ENCODE results near the gene TTC12.

TTC12 gene, protein sequence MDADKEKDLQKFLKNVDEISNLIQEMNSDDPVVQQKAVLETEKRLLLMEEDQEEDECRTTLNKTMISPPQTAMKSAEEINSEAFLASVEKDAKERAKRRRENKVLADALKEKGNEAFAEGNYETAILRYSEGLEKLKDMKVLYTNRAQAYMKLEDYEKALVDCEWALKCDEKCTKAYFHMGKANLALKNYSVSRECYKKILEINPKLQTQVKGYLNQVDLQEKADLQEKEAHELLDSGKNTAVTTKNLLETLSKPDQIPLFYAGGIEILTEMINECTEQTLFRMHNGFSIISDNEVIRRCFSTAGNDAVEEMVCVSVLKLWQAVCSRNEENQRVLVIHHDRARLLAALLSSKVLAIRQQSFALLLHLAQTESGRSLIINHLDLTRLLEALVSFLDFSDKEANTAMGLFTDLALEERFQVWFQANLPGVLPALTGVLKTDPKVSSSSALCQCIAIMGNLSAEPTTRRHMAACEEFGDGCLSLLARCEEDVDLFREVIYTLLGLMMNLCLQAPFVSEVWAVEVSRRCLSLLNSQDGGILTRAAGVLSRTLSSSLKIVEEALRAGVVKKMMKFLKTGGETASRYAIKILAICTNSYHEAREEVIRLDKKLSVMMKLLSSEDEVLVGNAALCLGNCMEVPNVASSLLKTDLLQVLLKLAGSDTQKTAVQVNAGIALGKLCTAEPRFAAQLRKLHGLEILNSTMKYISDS

DNA sequence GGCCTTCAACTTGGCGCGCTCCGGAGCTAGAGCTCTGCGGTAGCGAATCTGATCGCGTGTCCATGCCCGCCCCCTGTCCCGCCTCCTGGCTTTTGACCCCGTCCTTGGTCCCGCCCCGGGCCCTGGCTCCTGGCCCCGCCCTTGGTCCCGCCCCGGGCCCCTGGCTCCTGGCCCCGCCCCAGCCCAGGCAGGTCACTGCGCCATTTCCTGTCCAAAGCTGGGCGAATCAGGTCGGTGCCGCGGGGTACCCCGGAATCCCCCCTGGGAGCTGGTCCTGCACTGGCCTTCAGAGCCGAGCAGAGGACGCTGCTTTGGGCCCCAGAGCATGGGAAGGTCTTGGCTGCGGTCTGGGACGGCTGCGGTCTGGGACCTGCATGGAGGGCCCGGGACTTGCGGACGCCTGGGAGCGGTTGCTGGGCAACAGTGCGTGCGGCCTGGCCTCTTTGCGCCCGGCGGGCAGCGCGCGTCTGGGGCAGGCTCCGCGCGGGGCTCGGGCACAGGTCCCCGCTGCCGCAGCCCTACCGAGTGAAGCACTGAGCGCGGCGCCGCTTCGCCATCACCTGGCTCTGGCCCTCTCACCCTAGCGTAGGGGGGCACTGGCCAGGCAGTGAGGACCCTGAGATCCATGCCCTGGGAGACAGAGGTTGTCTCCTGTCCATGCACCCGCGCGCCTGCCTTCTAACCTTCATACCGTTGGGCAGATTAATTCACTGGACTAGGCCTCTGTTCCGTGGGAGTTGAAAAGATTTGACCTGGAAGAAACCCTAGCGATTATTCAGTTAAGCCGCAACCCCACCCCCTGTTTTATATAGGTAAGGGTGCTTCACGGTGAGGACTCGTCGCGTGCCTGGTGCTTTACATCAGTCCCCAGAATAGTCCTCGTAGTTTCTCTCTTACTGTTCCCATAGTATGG, at the start of gene TTC12:
TSS of gene TTC12 (plus strand) at position 195 of the 913 bp plus-strand sequence. CDS start 1,675 bp downstream, outside the sequence.
- peak; percentile 70 for DNase-seq

DNA sequence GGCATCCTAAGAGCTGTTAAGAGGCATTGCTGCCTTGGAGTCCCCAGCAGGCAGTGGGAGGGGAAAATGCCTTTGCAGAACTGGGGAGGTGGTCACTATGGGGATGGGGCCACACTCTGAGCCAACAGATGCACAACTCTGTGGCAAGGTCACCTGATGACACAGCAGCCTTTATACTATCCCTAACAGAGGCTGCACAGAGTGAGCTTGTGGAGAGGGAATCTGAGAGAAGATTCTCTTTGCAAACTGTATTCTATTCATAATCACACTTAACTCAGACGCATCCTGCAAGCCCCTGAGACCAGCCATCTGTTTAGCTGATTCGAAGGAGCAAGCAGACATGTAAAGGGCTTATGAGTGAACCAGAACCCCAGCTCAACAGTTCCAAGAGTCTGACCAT, 49.0 kb upstream of the TTC12 start:
- no peak for DNase-seq

DNA sequence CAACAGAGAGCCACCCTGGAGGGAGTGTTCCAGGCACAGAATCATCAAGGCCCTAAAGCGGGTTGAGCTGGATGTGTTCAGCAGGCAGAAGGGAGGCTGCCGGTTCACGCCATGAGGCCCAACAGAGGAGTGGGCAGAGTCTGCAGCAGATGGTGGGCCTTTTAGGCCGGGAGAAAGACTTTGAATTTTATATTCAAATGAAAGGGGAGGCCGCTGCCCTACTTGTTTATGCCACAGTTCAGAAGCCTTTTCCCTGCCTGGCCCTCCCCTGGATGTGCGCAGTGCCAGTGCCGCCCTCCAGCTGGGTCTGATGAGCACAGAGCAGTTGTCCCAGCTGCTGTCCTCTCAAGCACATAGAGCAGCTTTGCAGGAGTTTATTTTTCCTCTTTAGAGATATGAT, 46.9 kb upstream of the TTC12 start:
- no peak for DNase-seq

DNA sequence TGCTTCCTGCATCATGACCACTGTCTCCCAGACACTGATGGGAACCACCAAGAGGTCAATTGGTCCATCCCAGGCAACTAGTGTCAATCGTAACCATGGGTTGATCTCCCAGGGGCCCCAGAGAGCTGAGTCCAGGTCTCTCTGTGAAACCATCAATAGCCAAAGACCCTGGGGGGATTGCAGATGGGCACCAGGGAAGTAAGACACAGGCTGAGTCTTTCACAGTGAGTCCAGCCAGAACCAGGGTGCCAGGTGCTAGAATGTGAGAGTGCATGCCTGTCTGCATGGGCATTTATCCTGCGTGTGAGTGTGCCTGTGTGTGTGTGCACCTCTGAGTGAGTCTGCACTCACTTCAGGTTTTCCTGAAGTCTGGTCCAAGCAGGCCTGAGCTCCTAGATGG, 45.3 kb upstream of the TTC12 start:
- no peak for DNase-seq

DNA sequence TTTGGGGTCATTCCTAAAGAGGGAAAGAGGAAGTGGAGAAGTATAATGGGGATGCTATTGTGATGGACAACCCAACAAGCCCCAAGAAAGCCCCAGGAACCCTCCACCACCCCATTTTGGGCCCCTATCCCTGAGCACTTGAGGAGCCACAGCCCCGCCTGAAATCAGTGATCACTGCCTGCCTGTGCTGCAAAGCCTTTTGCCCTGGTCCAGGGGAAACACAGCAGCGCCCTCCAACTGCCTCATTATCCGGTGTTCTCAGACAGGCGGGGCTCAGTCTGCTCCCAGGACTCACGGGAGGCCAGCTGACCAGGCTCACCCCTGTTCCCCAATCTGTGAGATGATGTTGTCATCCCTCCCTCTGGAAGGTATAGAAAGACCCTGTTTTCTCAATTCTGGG, 44.7 kb upstream of the TTC12 start:
- DNase-seq: no peak

DNA sequence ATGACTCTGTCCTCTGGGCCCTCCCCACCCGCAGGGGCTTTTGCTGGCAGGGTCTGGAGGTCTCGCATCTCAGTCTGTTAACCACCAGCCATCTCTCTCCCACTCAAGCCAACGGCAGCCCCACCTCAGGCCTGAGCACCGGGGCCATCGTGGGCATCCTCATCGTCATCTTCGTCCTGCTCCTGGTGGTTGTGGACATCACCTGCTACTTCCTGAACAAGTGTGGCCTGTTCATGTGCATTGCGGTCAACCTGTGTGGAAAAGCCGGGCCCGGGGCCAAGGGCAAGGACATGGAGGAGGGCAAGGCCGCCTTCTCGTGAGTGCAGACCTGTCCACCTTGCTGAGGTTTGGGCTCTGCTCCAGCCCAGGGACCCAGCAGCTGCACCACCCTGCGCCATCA, 44.3 kb upstream of the TTC12 start:
- no peak for DNase-seq

DNA sequence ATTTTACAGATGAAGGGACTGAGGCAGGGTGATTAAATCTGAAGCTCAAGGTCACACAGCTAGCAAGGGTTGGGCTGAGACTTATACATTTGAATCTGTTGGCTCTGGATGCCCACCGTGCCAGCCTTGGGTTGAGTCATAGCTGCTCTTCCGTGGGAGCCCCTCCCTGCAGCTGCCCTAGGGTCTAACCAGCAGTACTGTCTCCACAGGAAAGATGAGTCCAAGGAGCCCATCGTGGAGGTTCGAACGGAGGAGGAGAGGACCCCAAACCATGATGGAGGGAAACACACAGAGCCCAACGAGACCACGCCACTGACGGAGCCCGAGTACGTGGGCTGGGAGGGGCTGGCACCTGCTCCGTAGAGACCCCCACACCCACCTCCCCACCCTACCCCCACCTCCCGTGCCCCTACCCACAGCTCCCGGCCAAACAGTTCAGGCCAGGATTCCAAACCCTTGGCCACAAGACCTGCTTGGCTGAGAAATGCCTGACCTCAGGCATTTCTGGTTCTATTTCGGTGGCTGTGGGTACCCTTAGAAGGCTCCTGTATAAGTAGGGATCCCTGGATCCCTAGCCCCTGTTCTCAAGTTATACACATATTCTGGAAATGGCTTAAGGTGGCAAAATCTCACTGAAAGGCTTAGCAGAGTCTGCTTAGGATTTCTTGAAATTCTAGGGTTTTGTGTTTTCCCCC, 42.7 kb upstream of the TTC12 start:
- no peak for DNase-seq

DNA sequence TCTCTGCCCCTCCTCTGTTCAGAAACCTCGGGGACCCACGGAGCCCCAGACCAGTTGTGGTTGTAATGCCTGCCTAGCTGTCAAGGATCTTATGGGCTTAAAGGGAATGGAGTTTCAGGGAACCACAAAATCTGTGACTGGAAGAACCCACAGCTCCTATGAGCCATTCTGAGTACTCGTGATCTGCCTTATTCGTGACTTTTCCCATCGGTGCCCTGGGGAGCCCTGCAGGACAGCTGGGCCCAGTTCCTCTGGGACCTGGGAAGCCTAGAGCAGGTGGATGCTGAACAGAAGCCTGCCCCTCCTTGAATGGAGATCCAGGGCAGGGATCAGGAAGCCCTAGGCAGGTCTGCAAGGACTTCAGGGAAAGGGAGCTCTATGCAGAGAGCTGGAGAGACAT, 42.1 kb upstream of the TTC12 start:
- no peak for DNase-seq

DNA sequence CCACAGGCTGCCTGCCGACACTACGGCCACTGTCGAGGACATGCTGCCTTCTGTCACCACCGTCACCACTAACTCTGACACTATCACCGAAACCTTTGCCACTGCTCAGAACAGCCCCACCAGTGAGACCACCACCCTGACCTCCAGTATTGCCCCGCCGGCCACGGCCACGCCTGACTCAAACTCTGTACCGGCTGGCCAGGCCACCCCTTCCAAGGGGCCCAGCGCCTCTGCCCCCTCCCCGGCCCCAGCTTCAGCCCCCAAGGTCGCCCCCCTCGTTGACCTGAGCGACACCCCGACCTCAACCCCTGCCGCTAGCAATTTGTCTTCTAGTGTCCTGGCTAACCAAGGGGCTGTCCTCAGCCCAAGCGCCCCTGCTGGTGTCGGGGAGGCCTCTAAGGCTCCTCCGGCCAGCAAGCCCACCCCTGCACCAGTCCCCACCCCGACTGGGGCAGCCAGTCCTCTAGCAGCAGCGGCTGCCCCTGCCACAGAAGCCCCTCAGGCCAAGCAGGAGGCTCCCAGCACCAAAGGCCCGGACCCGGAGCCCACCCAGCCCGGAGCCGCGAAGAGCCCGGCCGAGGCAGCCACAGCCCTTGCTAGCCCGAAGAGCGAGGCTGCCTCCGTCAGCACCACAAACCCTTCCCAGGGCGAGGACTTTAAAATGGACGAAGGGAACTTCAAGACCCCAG, 41.3 kb upstream of the TTC12 start:
- no peak for DNase-seq

DNA sequence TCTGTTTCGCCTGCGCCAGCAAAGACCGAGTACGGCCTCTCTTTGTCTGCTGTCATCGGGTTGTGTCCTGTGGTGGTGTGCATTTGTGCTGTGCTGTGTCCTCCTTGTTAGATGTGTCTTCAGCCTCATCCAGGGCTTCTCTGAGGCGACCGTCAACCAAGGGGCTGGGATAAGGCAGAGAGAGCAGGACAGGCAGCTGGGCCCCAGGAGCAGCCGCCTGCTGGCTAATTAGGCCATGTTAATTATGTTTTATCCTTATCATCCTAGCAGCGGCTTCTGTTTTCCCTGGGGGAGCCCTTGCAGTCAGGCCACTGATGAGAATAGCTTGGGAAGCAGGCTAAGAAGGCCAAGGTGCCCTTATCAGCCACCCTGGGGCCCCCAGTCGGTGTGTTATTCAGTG, 40.7 kb upstream of the TTC12 start:
- DNase-seq: no peak

DNA sequence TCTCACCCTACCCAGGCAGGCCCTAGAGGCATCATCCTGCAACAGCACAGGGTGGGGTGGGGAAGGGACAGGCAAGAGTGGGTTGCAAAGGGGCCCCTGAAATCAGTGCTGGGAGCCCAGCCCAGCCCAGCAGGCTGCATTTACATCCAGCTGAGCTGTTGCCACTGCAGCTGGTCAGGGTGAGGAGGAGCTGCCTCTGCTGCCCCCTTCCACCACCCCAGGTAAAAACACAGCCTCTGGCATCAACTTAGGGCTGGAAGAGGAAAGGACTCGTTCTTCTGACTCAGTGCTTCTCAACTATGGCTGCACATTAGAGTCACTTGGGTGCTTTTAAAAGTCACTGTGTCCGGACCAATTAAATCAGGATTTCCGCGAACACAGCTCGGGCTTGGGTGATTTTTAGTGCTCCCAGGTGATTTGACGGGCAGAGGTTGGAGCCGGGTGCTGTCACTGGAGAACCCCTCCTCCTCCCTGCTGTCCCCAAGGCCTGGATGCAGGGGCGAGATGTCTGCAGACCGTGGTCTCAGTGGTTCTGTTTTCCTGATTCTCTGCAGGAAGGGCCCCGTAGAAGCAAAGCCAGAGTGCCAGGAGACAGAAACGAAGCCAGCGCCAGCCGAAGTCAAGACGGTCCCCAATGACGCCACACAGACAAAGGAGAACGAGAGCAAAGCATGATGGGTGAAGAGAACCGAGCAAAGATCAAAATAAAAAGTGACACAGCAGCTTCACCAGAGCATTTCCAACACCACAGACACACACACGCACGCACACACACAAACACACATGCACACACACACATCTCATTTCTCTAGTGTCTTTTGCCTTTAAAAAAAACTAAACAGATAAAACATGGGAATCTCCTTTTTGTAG, 39.4 kb upstream of the TTC12 start:
- no peak for DNase-seq

DNA sequence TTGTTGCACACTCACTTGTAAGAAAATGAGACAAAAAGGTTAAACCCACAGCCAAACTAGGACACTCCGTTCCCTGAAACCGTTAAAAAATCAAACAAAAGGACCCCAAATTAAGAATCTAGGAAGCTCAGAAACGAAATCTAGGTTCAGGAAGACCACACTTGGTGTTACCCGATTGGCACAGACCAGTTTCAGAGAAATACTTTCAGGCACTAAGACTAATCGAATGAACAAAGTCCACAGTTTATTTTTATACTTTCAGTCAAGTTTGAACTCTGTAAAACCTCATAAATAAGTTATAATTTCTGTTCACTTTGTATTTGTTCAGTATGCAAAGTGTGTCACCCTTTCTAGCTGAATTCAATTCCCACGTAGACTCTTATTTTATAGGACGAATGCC, 38.8 kb upstream of the TTC12 start:
- DNase-seq: no peak

DNA sequence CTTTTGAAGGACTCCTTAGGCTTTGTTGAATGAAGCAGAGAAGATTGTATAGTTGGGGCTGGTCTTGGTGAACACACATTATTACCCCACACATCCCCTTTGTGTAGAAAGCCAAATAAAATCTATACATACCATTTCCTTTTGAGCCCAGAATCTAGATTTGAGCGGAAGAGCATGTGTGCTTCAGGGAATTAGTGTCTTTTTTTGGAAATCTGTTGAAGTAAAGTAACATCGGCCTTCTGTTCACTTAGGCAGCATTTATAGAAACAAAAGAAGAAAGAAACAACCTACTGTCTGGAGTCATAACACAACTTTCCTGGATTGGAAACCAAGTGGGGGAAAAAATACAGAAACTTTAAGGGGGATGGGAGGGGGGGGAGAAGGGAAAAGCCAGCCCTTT, 37.9 kb upstream of the TTC12 start:
- no peak for DNase-seq

DNA sequence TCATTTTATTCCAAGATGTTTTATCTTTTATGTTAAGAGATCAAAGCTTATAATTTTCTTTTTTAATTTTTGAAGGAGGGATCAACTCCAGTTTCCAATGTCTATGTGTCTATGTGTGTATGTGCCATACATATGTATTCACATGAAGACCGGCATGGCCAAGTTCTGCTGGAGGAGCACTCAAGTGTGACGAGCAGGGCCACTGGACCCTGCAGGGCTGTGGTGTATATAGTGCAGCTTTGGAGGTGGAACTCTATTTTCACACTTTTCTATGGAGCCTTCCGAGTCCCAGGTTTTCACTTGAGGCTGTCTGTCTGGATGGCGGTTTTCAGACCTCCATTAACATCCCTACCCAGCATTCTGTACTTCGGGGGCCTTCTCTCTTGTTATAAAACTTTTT, 36.5 kb upstream of the TTC12 start:
- no peak for DNase-seq

DNA sequence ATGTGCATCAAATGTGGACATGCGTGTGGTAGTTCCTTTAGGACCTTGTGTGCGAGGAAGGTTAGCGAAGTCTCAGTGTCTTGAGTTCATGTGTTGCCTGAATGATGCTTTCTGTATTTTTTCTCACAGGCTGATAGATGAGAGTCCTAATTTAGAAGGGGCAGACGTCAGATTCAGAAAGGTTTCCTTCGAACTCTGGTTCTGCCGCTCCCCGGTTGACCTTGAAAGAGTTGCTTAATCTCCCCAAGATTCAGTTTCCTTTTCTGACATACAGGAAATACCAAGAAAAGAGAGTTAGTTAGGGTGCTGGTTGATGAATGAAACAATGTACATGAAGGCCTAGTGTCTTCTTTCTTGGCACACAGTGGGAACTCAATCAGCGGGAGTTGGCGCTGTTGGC, 35.9 kb upstream of the TTC12 start:
- no peak for DNase-seq

DNA sequence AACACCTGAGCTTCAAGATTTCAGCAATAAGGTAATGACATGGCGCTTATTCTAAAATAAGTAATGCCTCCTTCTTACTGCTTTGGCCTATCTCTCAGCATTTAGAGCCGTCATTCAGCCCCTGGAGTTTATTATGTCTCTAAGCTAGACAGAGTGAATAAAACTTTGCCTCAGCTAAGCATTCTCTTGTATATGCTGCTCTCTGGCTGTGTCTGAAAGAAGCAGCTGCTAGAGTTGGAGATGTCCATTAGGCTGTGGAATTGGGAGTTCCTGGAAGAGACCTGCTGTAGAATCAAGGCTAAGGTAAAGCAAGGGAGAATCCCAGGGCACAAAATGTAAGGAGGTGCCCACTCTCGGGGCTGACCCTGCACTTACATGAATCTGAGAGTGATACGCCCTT, 35.5 kb upstream of the TTC12 start:
- DNase-seq: no peak

DNA sequence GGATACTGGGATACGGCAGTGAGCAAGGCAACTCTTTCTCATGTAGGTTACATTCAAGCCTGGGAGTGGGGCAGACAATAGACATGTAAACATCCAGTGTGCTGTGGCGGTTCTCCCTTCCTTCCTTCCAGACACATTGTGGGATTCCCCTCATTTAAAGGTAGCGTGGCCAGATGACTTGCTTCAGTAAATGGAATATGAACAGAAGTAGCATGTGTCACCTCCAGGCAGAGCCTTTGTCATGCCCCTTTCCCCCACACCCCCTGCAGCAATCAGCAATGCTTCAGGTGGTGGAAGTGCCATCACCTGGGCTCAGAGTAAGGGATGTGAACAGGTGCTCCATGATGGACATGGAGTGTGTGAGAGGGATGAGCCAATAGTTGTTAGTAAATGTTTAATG, 34.8 kb upstream of the TTC12 start:
- no peak for DNase-seq

DNA sequence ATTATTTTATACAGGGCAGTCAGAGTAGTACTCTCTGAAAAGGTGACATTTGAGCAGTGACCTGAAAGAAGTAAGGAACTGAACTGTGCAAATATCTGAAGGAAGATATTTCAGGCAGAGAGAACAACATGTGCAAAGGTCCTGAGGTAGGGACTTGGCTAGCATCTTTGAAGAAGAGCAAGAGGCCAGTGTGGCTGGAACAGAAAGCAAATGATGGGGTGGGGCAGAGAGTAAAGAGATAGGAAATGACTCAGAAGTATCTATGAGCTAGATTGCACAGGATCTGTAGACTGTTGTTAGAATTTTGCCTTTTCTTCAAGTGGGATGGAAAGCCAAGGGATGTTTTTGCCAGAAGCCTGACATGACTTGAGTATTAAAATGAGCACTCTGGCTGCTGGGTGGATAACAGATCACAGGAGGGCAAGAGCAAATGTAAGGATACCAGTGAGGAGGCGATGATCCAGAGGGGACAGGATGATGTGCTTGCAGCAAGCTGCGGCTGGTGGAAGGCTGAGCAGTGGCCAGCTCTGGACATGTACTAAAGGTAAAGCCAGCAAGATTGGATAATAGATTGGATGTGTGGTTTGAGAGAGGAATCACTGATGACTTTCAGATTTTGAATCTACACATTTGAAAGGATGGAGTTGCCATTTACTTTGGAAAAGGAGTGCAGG, 33.2 kb upstream of the TTC12 start:
- DNase-seq: no peak

DNA sequence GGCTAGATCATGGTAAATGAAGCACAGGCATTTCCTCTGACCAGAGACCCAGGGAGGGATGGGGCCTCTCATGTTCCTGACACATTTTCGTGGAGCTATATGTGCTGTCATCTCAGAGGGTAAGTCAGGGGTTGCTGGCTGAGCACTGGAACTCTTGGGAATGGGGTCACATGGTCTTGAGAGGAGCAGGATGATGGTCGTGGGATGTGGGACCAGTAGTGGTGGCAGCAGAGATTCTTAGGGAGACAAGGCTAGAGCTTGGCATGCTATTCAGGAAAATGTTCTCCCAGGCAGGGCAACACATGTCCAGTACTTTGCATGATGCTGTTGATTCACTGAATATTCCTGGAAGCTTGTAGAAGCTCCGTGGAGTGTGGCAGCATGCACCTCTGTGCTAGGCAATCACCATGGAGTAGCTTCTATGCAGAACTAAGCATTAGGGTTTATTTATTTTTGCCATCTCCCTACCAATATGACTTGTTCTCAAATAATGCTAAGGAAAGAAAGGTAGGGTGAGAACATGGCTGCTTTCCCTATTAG, 31.4 kb upstream of the TTC12 start:
- no peak for DNase-seq

DNA sequence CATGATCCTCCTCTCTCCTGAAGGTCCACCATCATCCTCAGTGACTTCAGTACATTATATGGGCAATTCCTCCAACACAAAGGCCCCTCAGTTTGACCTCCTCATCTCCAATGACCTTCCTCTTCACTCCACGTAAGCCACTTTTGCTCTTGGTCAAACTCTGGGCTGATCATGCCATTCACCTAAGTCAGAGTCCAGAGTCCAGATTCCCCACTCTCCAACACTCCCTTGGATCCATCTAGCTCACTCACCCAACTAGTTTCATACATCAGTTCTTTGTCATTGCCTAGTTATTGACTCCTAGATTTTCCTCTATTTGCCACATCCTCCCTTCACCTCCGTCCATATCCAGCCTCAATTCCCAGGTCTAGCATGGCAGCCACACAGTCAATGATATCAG, 30.5 kb upstream of the TTC12 start:
- no peak for DNase-seq
